Hematopoietic multipotent progenitor cell treated with erythropoietin and hydrocortisone succinate and interleukin-3 and kit ligand, for 4 days (in vitro differentiated cells): ENCODE data around the gene C2CD4B.

Experiments used
- DNase-seq: peaks from one replicate; pipeline ENCODE4 v3.0.0-alpha.2; 2015

The C2CD4B gene

DNA sequence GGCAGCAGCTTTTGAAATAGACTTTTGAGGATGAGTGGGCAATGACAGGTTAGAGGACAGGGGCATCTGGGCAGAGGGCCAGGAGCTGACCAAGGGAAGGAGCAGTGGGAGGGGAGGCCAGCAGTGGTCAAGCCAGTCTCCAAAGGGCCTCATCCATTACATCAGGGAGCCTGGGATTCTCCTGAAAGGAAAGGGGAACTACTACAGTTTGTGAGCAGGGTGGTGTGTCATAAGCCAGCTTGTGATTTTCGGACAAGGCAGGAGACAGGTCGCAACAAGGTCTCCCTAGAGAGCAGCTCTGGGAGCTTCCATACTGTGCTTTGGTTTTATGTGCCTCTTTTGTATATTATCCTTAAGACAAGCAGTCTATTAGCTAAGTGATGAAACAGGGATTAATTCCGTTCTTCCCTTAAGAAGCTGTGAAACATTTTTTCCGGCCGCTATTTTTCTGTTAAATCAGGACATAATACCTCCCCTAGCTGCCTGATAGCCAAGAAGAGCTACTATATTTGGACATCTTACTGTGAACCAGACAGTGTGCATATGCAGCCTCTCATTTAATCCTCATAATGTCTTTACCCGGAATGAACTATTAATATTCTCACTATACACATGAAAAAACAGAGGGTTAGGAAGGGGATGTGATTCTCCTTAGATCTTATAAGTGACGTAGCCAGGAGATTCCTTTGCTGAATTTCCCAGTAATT lies 46.4 kb downstream of the C2CD4B start:
- DNase-seq, result no peak

DNA sequence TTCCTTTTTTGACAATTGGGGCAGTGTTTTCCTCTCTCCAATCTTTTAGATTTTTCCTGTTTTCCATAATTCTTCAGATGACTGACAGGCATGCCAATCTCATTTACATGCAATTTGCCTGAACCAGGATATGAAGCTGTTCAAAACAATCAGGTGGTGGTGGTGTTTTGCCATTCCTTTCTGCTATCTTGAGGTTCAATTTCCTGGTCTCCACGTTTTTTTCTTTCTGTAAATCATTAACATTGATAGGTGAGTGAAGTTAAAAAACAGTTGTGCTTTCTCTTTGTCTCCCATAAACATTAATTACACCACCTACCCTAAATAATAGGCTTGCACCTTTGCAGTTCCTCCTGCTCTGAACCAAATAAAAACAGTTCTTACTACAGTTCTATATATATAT lies 49.2 kb downstream of the C2CD4B start:
- DNase-seq, result no peak
